ENCODE measurements around the gene ITGA11.
"Not testable (repeated sequence)": the region's sequence is repeated elsewhere in the genome, so short reads cannot be mapped to it uniquely, and the experiment has no call there.

ITGA11 gene

GRCh38 chr15:68410466-68411342 is 21.3 kb downstream of the ITGA11 start:
- no peak for DNase-seq

GRCh38 chr15:68409736-68410370 is 22.1 kb downstream of the ITGA11 start:
- DNase-seq = no peak

GRCh38 chr15:68408971-68409370 is 23.0 kb downstream of the ITGA11 start:
- no peak for DNase-seq

GRCh38 chr15:68407886-68408881 is 23.8 kb downstream of the ITGA11 start:
- no peak for DNase-seq

- no peak for DNase-seq
Measured at GRCh38 chr15:68407141-68407885, 24.6 kb downstream of the ITGA11 start.

- no peak for DNase-seq
Measured at GRCh38 chr15:68405378-68406250, 26.3 kb downstream of the ITGA11 start.

- DNase-seq = no peak
Measured at GRCh38 chr15:68404056-68404798, 27.7 kb downstream of the ITGA11 start.

- DNase-seq = no peak
Measured at GRCh38 chr15:68403161-68403941, 28.6 kb downstream of the ITGA11 start.

GRCh38 chr15:68402432-68403160 is 29.4 kb downstream of the ITGA11 start:
- no peak for DNase-seq

- DNase-seq = no peak
Measured at GRCh38 chr15:68401496-68402431, 30.2 kb downstream of the ITGA11 start.

GRCh38 chr15:68400066-68400456 is 31.9 kb downstream of the ITGA11 start:
- no peak for DNase-seq

- no peak for DNase-seq
Measured at GRCh38 chr15:68399096-68400065, 32.6 kb downstream of the ITGA11 start.

GRCh38 chr15:68397999-68398398 is 34.0 kb downstream of the ITGA11 start:
- not testable (repeated sequence) for DNase-seq

GRCh38 chr15:68396068-68396467 is 35.9 kb downstream of the ITGA11 start:
- DNase-seq = no peak

- DNase-seq = no peak
Measured at GRCh38 chr15:68391121-68391520, 40.8 kb downstream of the ITGA11 start.

Measured in anterior cingulate cortex (tissue), 58 donors.